Osteoblast (primary cell): Measurements from ENCODE around the gene ARPP19. TPM values are rescaled to one million over a fixed set of nuclear protein-coding genes. Genes with fewer than 3 reads are reported as not detected.
"Not testable (repeated sequence)": the region's sequence is repeated elsewhere in the genome, so short reads cannot be mapped to it uniquely, and the experiment has no call there.

Source experiments
- DNase-seq: peaks from one replicate; pipeline ENCODE4 v3.0.0; 2011; ENCODE audit warnings: low spot score, mixed read lengths; ENCODE audit not compliant: insufficient read length; ENCODE audit errors: missing footprints
- H2AFZ ChIP-seq: 2 replicates; pipeline ENCODE4 v1.6.0; 2011; ENCODE audit warnings: mild to moderate bottlenecking, low read length
- H3K27ac ChIP-seq: 2 replicates; pipeline ENCODE4 v1.5.1; 2011; ENCODE audit warnings: mild to moderate bottlenecking, low read depth, low read length, moderate library complexity
- H3K27me3 ChIP-seq: 2 replicates; pipeline ENCODE4 v1.6.0; 2012; ENCODE audit warnings: mild to moderate bottlenecking, control low read depth, inconsistent platforms, low read length, moderate library complexity; ENCODE audit not compliant: insufficient read depth
- H3K36me3 ChIP-seq: 2 replicates; pipeline ENCODE4 v1.5.1; 2011; ENCODE audit warnings: mild to moderate bottlenecking, low read length, control low read depth, moderate library complexity; ENCODE audit not compliant: insufficient read depth
- H3K4me1 ChIP-seq: 2 replicates; pipeline ENCODE4 v1.5.1; 2011; ENCODE audit warnings: mild to moderate bottlenecking, low read length, control low read depth, moderate library complexity; ENCODE audit not compliant: insufficient read depth
- H3K4me2 ChIP-seq: 2 replicates; pipeline ENCODE4 v1.6.0; 2011; ENCODE audit warnings: mild to moderate bottlenecking, low read length; ENCODE audit not compliant: insufficient read depth
- H3K4me3 ChIP-seq: fragments of 200-600 bp; sonication (generic); 3 replicates; pipeline ENCODE4 v1.5.1; 2012; ENCODE audit warnings: mild to moderate bottlenecking, low read length, inconsistent platforms; ENCODE audit not compliant: insufficient read depth
- H3K79me2 ChIP-seq: 2 replicates; pipeline ENCODE4 v1.6.0; 2012; ENCODE audit warnings: mild to moderate bottlenecking, low read length, control low read depth, inconsistent platforms; ENCODE audit not compliant: insufficient read depth
- H3K9me3 ChIP-seq: 2 replicates; pipeline ENCODE4 v1.5.1; 2011; ENCODE audit warnings: low read depth, low read length, control low read depth
- H4K20me1 ChIP-seq: 2 replicates; pipeline ENCODE4 v1.6.0; 2012; ENCODE audit warnings: mild to moderate bottlenecking, low read length, control low read depth; ENCODE audit not compliant: insufficient read depth
- CTCF ChIP-seq: IDR thresholded peaks from 2 replicates; pipeline ENCODE4 v1.5.1; 2011; ENCODE audit warnings: mild to moderate bottlenecking, low read depth, low read length, moderate library complexity; ENCODE audit errors: extremely low read depth
- total RNA-seq: library from RNA; depleted of rRNA; stranded (reverse); fragments of >200 nt; gene quantifications from 2 replicates; pipeline ENCODE4 v1.2.3, GENCODE V29; 2012

The ARPP19 gene
- total RNA-seq, 1 donor = 114 TPM

- Histone ChIP-seq H3K27ac (peak overlapping the region; percentile 83), H3K9me3 (no peaks in the 10 kb centered on the region), H3K36me3 (peaks cover 28% of the 10 kb centered on the region), H3K4me1 (peaks cover 27% of the 10 kb centered on the region), H4K20me1 (peaks cover 8% of the 10 kb centered on the region), H2AFZ (no peak overlapping the region), H3K27me3 (no peaks in the 10 kb centered on the region), H3K4me2 (no peak overlapping the region), H3K4me3 (no peak overlapping the region), H3K79me2 (peaks cover 88% of the 10 kb centered on the region)
- no peak for TF ChIP-seq CTCF
- no peak for DNase-seq
Measured at GRCh38 chr15:52557274-52557641, 11.6 kb downstream of the ARPP19 start.

- Histone ChIP-seq H2AFZ (no peak overlapping the region), H3K4me2 (no peak overlapping the region), H3K27me3 (no peaks in the 10 kb centered on the region), H3K27ac (peak overlapping the region; percentile 83), H4K20me1 (peaks cover 8% of the 10 kb centered on the region), H3K4me1 (peaks cover 27% of the 10 kb centered on the region), H3K9me3 (no peaks in the 10 kb centered on the region), H3K4me3 (no peak overlapping the region), H3K36me3 (peaks cover 32% of the 10 kb centered on the region), H3K79me2 (peaks cover 87% of the 10 kb centered on the region)
- no peak for TF ChIP-seq CTCF
- DNase-seq = no peak
Measured at GRCh38 chr15:52556524-52557273, 12.1 kb downstream of the ARPP19 start.

GRCh38 chr15:52552303-52552702 lies 16.5 kb downstream of the ARPP19 start:
- peaks cover 2% of the 10 kb centered on the region for H3K4me1 ChIP-seq
- no peaks in the 10 kb centered on the region for H3K9me3 ChIP-seq
- H4K20me1 ChIP-seq = peaks cover 3% of the 10 kb centered on the region
- peaks cover 50% of the 10 kb centered on the region for H3K36me3 ChIP-seq
- H3K4me3 ChIP-seq = no peak overlapping the region
- TF ChIP-seq CTCF = no peak
- no peak overlapping the region for H3K4me2 ChIP-seq
- DNase-seq = no peak
- H3K79me2 ChIP-seq = peaks cover 48% of the 10 kb centered on the region
- H3K27me3 ChIP-seq = no peaks in the 10 kb centered on the region
- no peak overlapping the region for H2AFZ ChIP-seq
- no peak overlapping the region for H3K27ac ChIP-seq

GRCh38 chr15:52551762-52552161 lies 17.1 kb downstream of the ARPP19 start:
- no peaks in the 10 kb centered on the region for H3K9me3 ChIP-seq
- no peak overlapping the region for H2AFZ ChIP-seq
- no peak overlapping the region for H3K4me3 ChIP-seq
- H3K4me2 ChIP-seq = no peak overlapping the region
- H3K27me3 ChIP-seq = no peaks in the 10 kb centered on the region
- H3K36me3 ChIP-seq = peaks cover 49% of the 10 kb centered on the region
- TF ChIP-seq CTCF = no peak
- H4K20me1 ChIP-seq = peaks cover under 1% of the 10 kb centered on the region
- no peaks in the 10 kb centered on the region for H3K4me1 ChIP-seq
- DNase-seq = no peak
- H3K27ac ChIP-seq = no peak overlapping the region
- H3K79me2 ChIP-seq = peaks cover 43% of the 10 kb centered on the region

GRCh38 chr15:52551186-52551585 lies 17.6 kb downstream of the ARPP19 start:
- not testable (repeated sequence) for H4K20me1 ChIP-seq, H3K4me2 ChIP-seq, H3K27ac ChIP-seq, H3K9me3 ChIP-seq, H3K4me1 ChIP-seq, H3K4me3 ChIP-seq, H3K27me3 ChIP-seq, H2AFZ ChIP-seq, DNase-seq
- Histone ChIP-seq H3K36me3 (peaks cover 49% of the 10 kb centered on the region), H3K79me2 (peaks cover 37% of the 10 kb centered on the region)
